Panc1 (cell line): ENCODE results near the gene EPHB1.
"Not testable (repeated sequence)": the region's sequence is repeated elsewhere in the genome, so short reads cannot be mapped to it uniquely, and the experiment has no call there.

Experiments used
- POLR2AphosphoS5 ChIP-seq: IDR thresholded peaks from 2 replicates; pipeline ENCODE4 v1.6.1; 2012; ENCODE audit warnings: mild to moderate bottlenecking, low read depth, low read length, moderate library complexity
- REST ChIP-seq, 2 experiments: IDR thresholded peaks; 2 replicates each; pipeline ENCODE4 v1.6.1; 2011 to 2012; ENCODE audit warnings: low read depth in 2 of 2, control low read depth in 1 of 2, low read length in 1 of 2, mild to moderate bottlenecking in 1 of 2, moderate library complexity in 1 of 2; ENCODE audit not compliant: insufficient read depth in 1 of 2
- SIN3A ChIP-seq: IDR thresholded peaks from 2 replicates; pipeline ENCODE4 v1.6.1; 2012; ENCODE audit warnings: low read depth, mild to moderate bottlenecking, low read length, moderate library complexity, borderline replicate concordance; ENCODE audit not compliant: insufficient read depth
- TF ChIP-seq, protein P1 (sequence below): fragments of 450-650 bp; IDR thresholded peaks from 2 replicates; pipeline ENCODE4 v1.5.1; 2017; ENCODE audit warnings: mild to moderate bottlenecking

DNA sequence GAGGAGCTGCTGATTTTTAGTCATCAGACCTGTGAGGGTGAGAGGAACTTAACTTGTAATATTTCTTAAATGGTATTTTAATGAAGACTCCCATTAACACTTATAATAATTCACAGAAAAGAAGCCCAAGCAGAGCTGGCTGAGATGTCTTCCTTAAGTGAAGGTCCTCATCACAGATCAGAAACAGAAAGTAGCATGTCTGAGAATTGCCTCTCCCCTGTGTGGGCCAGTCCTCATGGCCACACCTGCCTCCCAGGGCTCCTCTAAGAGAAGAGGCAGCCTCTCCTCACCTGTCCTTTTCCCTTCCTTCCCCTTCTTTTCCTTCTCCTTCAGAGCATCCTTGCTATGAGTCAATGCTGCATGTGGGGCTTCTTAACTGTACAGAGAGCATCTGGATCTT is 176.8 kb downstream of the EPHB1 start:
- TF ChIP-seq, protein P1, sequence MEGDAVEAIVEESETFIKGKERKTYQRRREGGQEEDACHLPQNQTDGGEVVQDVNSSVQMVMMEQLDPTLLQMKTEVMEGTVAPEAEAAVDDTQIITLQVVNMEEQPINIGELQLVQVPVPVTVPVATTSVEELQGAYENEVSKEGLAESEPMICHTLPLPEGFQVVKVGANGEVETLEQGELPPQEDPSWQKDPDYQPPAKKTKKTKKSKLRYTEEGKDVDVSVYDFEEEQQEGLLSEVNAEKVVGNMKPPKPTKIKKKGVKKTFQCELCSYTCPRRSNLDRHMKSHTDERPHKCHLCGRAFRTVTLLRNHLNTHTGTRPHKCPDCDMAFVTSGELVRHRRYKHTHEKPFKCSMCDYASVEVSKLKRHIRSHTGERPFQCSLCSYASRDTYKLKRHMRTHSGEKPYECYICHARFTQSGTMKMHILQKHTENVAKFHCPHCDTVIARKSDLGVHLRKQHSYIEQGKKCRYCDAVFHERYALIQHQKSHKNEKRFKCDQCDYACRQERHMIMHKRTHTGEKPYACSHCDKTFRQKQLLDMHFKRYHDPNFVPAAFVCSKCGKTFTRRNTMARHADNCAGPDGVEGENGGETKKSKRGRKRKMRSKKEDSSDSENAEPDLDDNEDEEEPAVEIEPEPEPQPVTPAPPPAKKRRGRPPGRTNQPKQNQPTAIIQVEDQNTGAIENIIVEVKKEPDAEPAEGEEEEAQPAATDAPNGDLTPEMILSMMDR, result not testable (repeated sequence)
- TF ChIP-seq POLR2AphosphoS5; SIN3A; REST (IDR thresholded peaks at IDR 0.05; ENCODE audit: insufficient read depth in 1 of 2, low read depth in 2 of 2, low read length in 1 of 2): not testable (repeated sequence)
